K562 (cell line): ENCODE data around the gene ZNF264. TPM values are rescaled to one million over a fixed set of nuclear protein-coding genes. Genes with fewer than 3 reads are reported as not detected.

Experiments used
- AFF4 ChIP-seq: sonication (generic); formaldehyde crosslinking; IDR thresholded peaks from 2 replicates; pipeline ENCODE4 v1.8.0; 2023; ENCODE audit warnings: mild to moderate bottlenecking, missing genetic modification reagents
- BRF1 ChIP-seq: IDR thresholded peaks from 3 replicates; pipeline ENCODE4 v1.6.1; 2011; ENCODE audit warnings: borderline replicate concordance, mild to moderate bottlenecking; ENCODE audit not compliant: insufficient read length; ENCODE audit errors: extremely low read depth
- CHD2 ChIP-seq: IDR thresholded peaks from 2 replicates; pipeline ENCODE4 v1.6.1; 2011; ENCODE audit warnings: low read depth, low read length
- CREB1 ChIP-seq, 2 experiments: sonication (generic) in 1 of 2; formaldehyde crosslinking in 1 of 2; IDR thresholded peaks; 2 replicates each; pipeline versions ENCODE4 v1.6.1 to v1.8.0; 2012 to 2022; ENCODE audit warnings: inconsistent platforms in 1 of 2, mild to moderate bottlenecking in 1 of 2, missing genetic modification reagents in 1 of 2, moderate library complexity in 1 of 2
- CREBBP ChIP-seq: IDR thresholded peaks from one replicate; pipeline ENCODE4 v1.6.1; 2012; ENCODE audit warnings: low read depth, mild to moderate bottlenecking, control low read depth, inconsistent platforms, low read length
- CSDE1 ChIP-seq, 2 experiments: fragments of 450-650 bp; IDR thresholded peaks; 2 replicates each; pipeline ENCODE4 v1.6.1; 2016; ENCODE audit warnings: mild to moderate bottlenecking in 1 of 2
- HINFP ChIP-seq: fragments of 450-650 bp; conservative IDR thresholded peaks from 2 replicates; pipeline ENCODE4 v1.6.1; 2016; ENCODE audit warnings: missing genetic modification characterization, low read depth, mild to moderate bottlenecking, control low read depth, missing compliant biosample characterization
- ILK ChIP-seq: fragments of 450-650 bp; IDR thresholded peaks from 2 replicates; pipeline ENCODE4 v1.6.1; 2016; ENCODE audit warnings: missing genetic modification characterization, low read depth, mild to moderate bottlenecking, missing compliant biosample characterization, moderate library complexity, borderline replicate concordance
- NR2C2 ChIP-seq, 2 experiments: fragments of 200-800 bp in 1 of 2; sonication (Bioruptor generic) in 1 of 2; sonication (generic) in 1 of 2; formaldehyde crosslinking in 1 of 2; IDR thresholded peaks; 2 replicates each; pipeline versions ENCODE4 v1.6.1 to v1.8.0; 2016 to 2022; ENCODE audit warnings: mild to moderate bottlenecking in 1 of 2, missing compliant biosample characterization in 1 of 2, missing genetic modification characterization in 1 of 2, missing genetic modification reagents in 1 of 2
- PHTF2 ChIP-seq: fragments of 250-450 bp; sonication (Bioruptor Pico); IDR thresholded peaks from 2 replicates; pipeline ENCODE4 v1.5.0; 2021; ENCODE audit warnings: mild to moderate bottlenecking
- SMAD4 ChIP-seq: fragments of 250-450 bp; sonication (Bioruptor Pico); conservative IDR thresholded peaks from 2 replicates; pipeline ENCODE4 v1.8.0; 2021; ENCODE audit warnings: inconsistent platforms, mild to moderate bottlenecking, moderate library complexity
- TFAM ChIP-seq: fragments of 250-450 bp; sonication (Bioruptor Pico); conservative IDR thresholded peaks from 2 replicates; pipeline ENCODE4 v1.5.0; 2021; ENCODE audit warnings: mild to moderate bottlenecking, moderate library complexity
- VEZF1 ChIP-seq: fragments of 200-800 bp; sonication (Bioruptor generic); IDR thresholded peaks from 2 replicates; pipeline ENCODE4 v1.6.1; 2017; ENCODE audit warnings: missing genetic modification characterization, missing compliant biosample characterization
- ZFP36 ChIP-seq: fragments of 150-350 bp; IDR thresholded peaks from 2 replicates; pipeline ENCODE4 v1.6.1; 2018; ENCODE audit warnings: low read length, low read depth; ENCODE audit not compliant: partially characterized antibody
- ZNF165 ChIP-seq: fragments of 250-450 bp; sonication (Bioruptor Pico); IDR thresholded peaks from 2 replicates; pipeline ENCODE4 v1.4.0; 2020; ENCODE audit warnings: borderline replicate concordance
- ZNF717 ChIP-seq: fragments of 250-450 bp; sonication (Bioruptor Pico); IDR thresholded peaks from 2 replicates; pipeline ENCODE4 v1.5.0; 2021
- polyA plus RNA-seq, 8 experiments: library from polyadenylated mRNA; depleted of rRNA in 4 of 8; stranded (reverse) in 5 of 8; unstranded in 3 of 8; fragments of >200 nt; fragmentation: Nextera tagmentation in 2 of 8; fragmentation: Illumina TruSeq in 1 of 8; extraction: Ambion mirVana in 2 of 8; extraction: Trizol in 1 of 8; gene quantifications; 2 replicates each; pipeline versions ENCODE4 v1.2.1 to v1.2.3, GENCODE V29; 2011 to 2014; ENCODE audit warnings: inconsistent platforms in 1 of 8, missing spikeins in 1 of 8
- total RNA-seq, 7 experiments: library from RNA; depleted of rRNA in 6 of 7; stranded (reverse); fragments of >200 nt in 6 of 7; fragmentation: Illumina TruSeq in 2 of 7; extraction: Trizol in 2 of 7; gene quantifications; 2 replicates each; pipeline versions ENCODE4 v1.2.1 to v1.2.3, GENCODE V29; 2011 to 2021; ENCODE audit warnings: low replicate concordance in 1 of 7
- TF ChIP-seq, protein P1 (sequence below): fragments of 450-650 bp; IDR thresholded peaks from 2 replicates; pipeline ENCODE4 v1.6.1; 2017; ENCODE audit warnings: antibody characterized with exemption

Gene ZNF264
- total and polyA plus RNA-seq, 9 of the 15 experiments (the other 6 are each of a cell fraction or from before 2014, with no cell fraction given): 0.08 to 7.9 (median 1.3) TPM

DNA sequence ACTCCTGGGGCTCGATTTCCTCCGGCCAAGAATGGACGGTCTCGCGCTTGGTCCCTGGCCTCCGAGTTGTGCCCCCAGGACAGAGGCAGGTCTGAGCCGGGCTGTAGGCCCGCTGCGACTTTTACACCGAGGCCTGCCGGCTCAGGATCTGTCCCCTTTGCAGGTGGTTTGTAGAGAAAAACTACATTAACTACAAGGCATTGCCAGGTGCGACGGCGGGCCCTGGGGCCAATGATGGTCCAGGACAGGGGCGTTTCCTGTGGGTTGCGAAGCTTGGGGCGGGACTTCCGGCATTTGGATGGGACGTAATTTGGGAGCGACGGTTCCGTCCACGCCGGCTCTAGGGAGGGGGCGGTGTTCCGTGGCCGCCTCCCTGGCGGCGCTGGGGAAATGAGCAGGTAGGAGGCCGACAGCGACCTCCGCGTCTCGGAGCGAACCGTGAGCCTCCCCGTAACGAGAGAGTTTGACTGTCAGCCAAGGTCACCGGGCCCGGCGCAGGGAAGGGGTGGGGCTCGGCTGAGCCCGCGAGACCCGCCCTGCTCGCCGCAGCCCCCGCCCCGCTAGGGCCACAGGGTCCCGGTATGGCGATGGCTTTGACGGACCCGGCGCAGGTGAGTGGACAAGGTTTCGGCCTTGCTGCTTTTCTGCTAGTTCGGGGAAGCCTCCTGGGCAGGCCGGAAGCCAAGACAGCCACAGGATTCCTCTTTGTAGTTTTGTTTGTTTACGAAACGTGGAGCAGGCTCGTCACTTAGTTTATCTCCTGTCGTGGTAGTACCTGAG is 49.2 kb downstream of the ZNF264 start, which contains the start of gene ZNF805 (continued):
- TF ChIP-seq AFF4 (CRISPR knock-in tag) (no peak), CREBBP (no peak), ZFP36 (no peak), CREB1 (IDR thresholded peaks at IDR 0.05) (peak; percentile 98), CREB1 (CRISPR knock-in tag; IDR thresholded peaks at IDR 0.05) (peak; percentile 98), ZNF717 (CRISPR knock-in tag) (no peak), CHD2 (peak; percentile 61), ZNF165 (CRISPR knock-in tag) (no peak), SMAD4 (CRISPR knock-in tag) (peak; percentile 29; the same call in 1 of the 2 replicates), BRF1 (no peak), VEZF1 (CRISPR knock-in tag) (peak; percentile 94), NR2C2 (CRISPR knock-in tag; IDR thresholded peaks at IDR 0.05) (no peak), NR2C2 (tag; IDR thresholded peaks at IDR 0.05) (peak; percentile 82), PHTF2 (CRISPR knock-in tag) (no peak), TFAM (CRISPR knock-in tag) (no peak), HINFP (no peak), CSDE1 (IDR thresholded peaks at IDR 0.05) (0 out of 4 replicates have a peak, but pooled peaks of 1 of the 2 experiments have one; percentile 25), ILK (no peak)
- TF ChIP-seq, protein P1, sequence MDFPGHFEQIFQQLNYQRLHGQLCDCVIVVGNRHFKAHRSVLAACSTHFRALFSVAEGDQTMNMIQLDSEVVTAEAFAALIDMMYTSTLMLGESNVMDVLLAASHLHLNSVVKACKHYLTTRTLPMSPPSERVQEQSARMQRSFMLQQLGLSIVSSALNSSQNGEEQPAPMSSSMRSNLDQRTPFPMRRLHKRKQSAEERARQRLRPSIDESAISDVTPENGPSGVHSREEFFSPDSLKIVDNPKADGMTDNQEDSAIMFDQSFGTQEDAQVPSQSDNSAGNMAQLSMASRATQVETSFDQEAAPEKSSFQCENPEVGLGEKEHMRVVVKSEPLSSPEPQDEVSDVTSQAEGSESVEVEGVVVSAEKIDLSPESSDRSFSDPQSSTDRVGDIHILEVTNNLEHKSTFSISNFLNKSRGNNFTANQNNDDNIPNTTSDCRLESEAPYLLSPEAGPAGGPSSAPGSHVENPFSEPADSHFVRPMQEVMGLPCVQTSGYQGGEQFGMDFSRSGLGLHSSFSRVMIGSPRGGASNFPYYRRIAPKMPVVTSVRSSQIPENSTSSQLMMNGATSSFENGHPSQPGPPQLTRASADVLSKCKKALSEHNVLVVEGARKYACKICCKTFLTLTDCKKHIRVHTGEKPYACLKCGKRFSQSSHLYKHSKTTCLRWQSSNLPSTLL: no peak
